RWPE2 (cell line): ENCODE data around the gene STIM1.

Experiments used
- ATAC-seq: fragments of 200-7000 bp; cut with Tn5 transposase; 3 replicates; pipeline ENCODE4 v1.9.1; 2021; ENCODE audit warnings: low read depth
- DNase-seq: peaks from one replicate; pipeline ENCODE4 v3.0.0-alpha.2; 2020; ENCODE audit warnings: low spot score
- H3K27ac ChIP-seq: fragments of 450-650 bp; 2 replicates; pipeline ENCODE4 v1.5.1; 2017; ENCODE audit warnings: mild to moderate bottlenecking; ENCODE audit not compliant: poor library complexity, severe bottlenecking
- H3K27me3 ChIP-seq: fragments of 250-450 bp; sonication (Bioruptor Pico); 2 replicates; pipeline ENCODE4 v1.5.1; 2021; ENCODE audit warnings: mild to moderate bottlenecking, moderate library complexity; ENCODE audit not compliant: insufficient read depth, poor library complexity, severe bottlenecking
- H3K36me3 ChIP-seq: fragments of 250-450 bp; sonication (Bioruptor Pico); 2 replicates; pipeline ENCODE4 v1.5.1; 2020; ENCODE audit warnings: low read depth, mild to moderate bottlenecking, moderate library complexity
- H3K4me1 ChIP-seq: fragments of 250-450 bp; sonication (Bioruptor Pico); 2 replicates; pipeline ENCODE4 v1.5.1; 2021; ENCODE audit warnings: mild to moderate bottlenecking, moderate library complexity; ENCODE audit not compliant: insufficient read depth, poor library complexity, severe bottlenecking
- H3K4me3 ChIP-seq: fragments of 250-450 bp; sonication (Bioruptor Pico); 2 replicates; pipeline ENCODE4 v1.5.1; 2021; ENCODE audit warnings: mild to moderate bottlenecking, moderate library complexity; ENCODE audit not compliant: severe bottlenecking
- H3K9me3 ChIP-seq: fragments of 250-450 bp; sonication (Bioruptor Pico); 2 replicates; pipeline ENCODE4 v1.5.1; 2021; ENCODE audit warnings: mild to moderate bottlenecking, moderate library complexity; ENCODE audit not compliant: severe bottlenecking
- CTCF ChIP-seq: fragments of 450-650 bp; IDR thresholded peaks from one replicate; pipeline ENCODE4 v1.5.1; 2017; ENCODE audit warnings: mild to moderate bottlenecking, moderate library complexity; ENCODE audit not compliant: poor library complexity, severe bottlenecking

STIM1 gene

GRCh38 chr11:4019891-4020290, 164.4 kb downstream of the STIM1 start:
- H3K36me3 ChIP-seq, result no peaks in the 10 kb centered on the region
- H3K27me3 ChIP-seq, result no peaks in the 10 kb centered on the region
- TF ChIP-seq CTCF, result no peak
- H3K4me1 ChIP-seq, result no peaks in the 10 kb centered on the region
- H3K9me3 ChIP-seq, result no peaks in the 10 kb centered on the region
- ATAC-seq (no peak), DNase-seq (no peak)
- H3K4me3 ChIP-seq, result no peak overlapping the region
- H3K27ac ChIP-seq, result no peak overlapping the region

- Histone ChIP-seq H3K9me3 (no peaks in the 10 kb centered on the region), H3K36me3 (no peaks in the 10 kb centered on the region), H3K27me3 (no peaks in the 10 kb centered on the region), H3K4me3 (no peak overlapping the region), H3K27ac (no peak overlapping the region), H3K4me1 (no peaks in the 10 kb centered on the region)
- TF ChIP-seq CTCF, result no peak
- no peak for DNase-seq
- no peak for ATAC-seq
Measured at GRCh38 chr11:4022669-4023068, 167.2 kb downstream of the STIM1 start.

GRCh38 chr11:4025248-4025966, 169.9 kb downstream of the STIM1 start:
- no peak for DNase-seq
- TF ChIP-seq CTCF, result no peak
- ATAC-seq, result no peak

GRCh38 chr11:4025967-4026324, 170.5 kb downstream of the STIM1 start:
- no peak for TF ChIP-seq CTCF
- DNase-seq (no peak), ATAC-seq (no peak)
- Histone ChIP-seq H3K36me3 (no peaks in the 10 kb centered on the region), H3K27me3 (no peaks in the 10 kb centered on the region), H3K9me3 (no peaks in the 10 kb centered on the region), H3K27ac (no peak overlapping the region), H3K4me1 (no peaks in the 10 kb centered on the region), H3K4me3 (no peak overlapping the region)

More at GRCh38 chr11:4025248-4025966, 169.9 kb downstream of the STIM1 start:
- Histone ChIP-seq H3K36me3 (no peaks in the 10 kb centered on the region), H3K9me3 (no peaks in the 10 kb centered on the region), H3K27ac (no peak overlapping the region), H3K27me3 (no peaks in the 10 kb centered on the region), H3K4me1 (no peaks in the 10 kb centered on the region), H3K4me3 (no peak overlapping the region)

- no peak overlapping the region for H3K27ac ChIP-seq
- no peak for ATAC-seq
Measured at GRCh38 chr11:4026389-4026788, 170.9 kb downstream of the STIM1 start.

More at GRCh38 chr11:4026389-4026788, 170.9 kb downstream of the STIM1 start:
- H3K27me3 ChIP-seq, result no peaks in the 10 kb centered on the region
- H3K36me3 ChIP-seq, result no peaks in the 10 kb centered on the region
- no peaks in the 10 kb centered on the region for H3K4me1 ChIP-seq
- DNase-seq, result no peak
- H3K9me3 ChIP-seq, result no peaks in the 10 kb centered on the region
- no peak for TF ChIP-seq CTCF
- H3K4me3 ChIP-seq, result no peak overlapping the region
